ENCODE data around the gene SLC38A8. TPM values are rescaled to one million over a fixed set of nuclear protein-coding genes. Genes with fewer than 3 reads are reported as not detected.

Gene SLC38A8
- not detected for total RNA-seq

GRCh38 chr16:84042308-84042878 lies at the start of gene SLC38A8:
TSS of gene SLC38A8 (minus strand) at chr16:84042795. CDS start at chr16:84042157, 638 bp downstream.
- H3K4me1 ChIP-seq = peaks cover 0 to 7% (median 0%) of the 10 kb centered on the region in 4 donors
- 73 to 77% methylated on average over 6 to 9 of the region's 9 CpGs for WGBS, 2 donors
- H3K36me3 ChIP-seq = peaks cover 0 to 8% (median 0%) of the 10 kb centered on the region in 3 donors
- no peak for DNase-seq (ENCODE audit: low spot score in 2 of 2)
- no peak within 1 kb of the TSS for H3K27ac ChIP-seq
- no peaks in the 10 kb centered on the region for H3K9me3 ChIP-seq
- TF ChIP-seq EP300 (IDR thresholded peaks at IDR 0.05) (no peak), POLR2A (IDR thresholded peaks at IDR 0.05) (no peak), CTCF (IDR thresholded peaks at IDR 0.05) (no peak)
- no peak within 1 kb of the TSS for H3K4me3 ChIP-seq
- peaks cover 0 to 19% of the 10 kb centered on the region in 2 donors for H3K27me3 ChIP-seq

- DNase-seq (ENCODE audit: low spot score in 2 of 2) = no peak
- Histone ChIP-seq H3K36me3 (peaks cover 7 to 97% (median 40%) of the 10 kb centered on the region in 3 donors), H3K27ac (no peak overlapping the region), H3K4me1 (no peaks in the 10 kb centered on the region), H3K4me3 (no peak overlapping the region), H3K27me3 (no peaks in the 10 kb centered on the region), H3K9me3 (no peaks in the 10 kb centered on the region)
- TF ChIP-seq POLR2A (IDR thresholded peaks at IDR 0.05) = no peak
- no peak for TF ChIP-seq EP300 (IDR thresholded peaks at IDR 0.05)
- TF ChIP-seq CTCF (IDR thresholded peaks at IDR 0.05) = no peak
- WGBS, 2 donors = 91 to 92% methylated on average over 10 of the region's 10 CpGs
Observed at GRCh38 chr16:84091460-84091859, 48.9 kb upstream of the SLC38A8 start.

GRCh38 chr16:84090211-84090610 lies 47.6 kb upstream of the SLC38A8 start:
- no peak overlapping the region for H3K27ac ChIP-seq
- TF ChIP-seq POLR2A (IDR thresholded peaks at IDR 0.05) = no peak
- no peak for TF ChIP-seq EP300 (IDR thresholded peaks at IDR 0.05)
- TF ChIP-seq CTCF (IDR thresholded peaks at IDR 0.05) = no peak
- H3K36me3 ChIP-seq = peaks cover 7 to 95% (median 38%) of the 10 kb centered on the region in 3 donors
- peaks cover 0 to 4% (median 0%) of the 10 kb centered on the region in 4 donors for H3K4me1 ChIP-seq
- no peaks in the 10 kb centered on the region for H3K27me3 ChIP-seq
- WGBS, 2 donors = 76 to 80% methylated on average over 9 of the region's 9 CpGs
- H3K9me3 ChIP-seq = no peaks in the 10 kb centered on the region
- DNase-seq (ENCODE audit: low spot score in 2 of 2) = no peak
- no peak overlapping the region for H3K4me3 ChIP-seq

- H3K27ac ChIP-seq = no peak overlapping the region
- H3K27me3 ChIP-seq = no peaks in the 10 kb centered on the region
- H3K9me3 ChIP-seq = no peaks in the 10 kb centered on the region
- no peak for TF ChIP-seq CTCF (IDR thresholded peaks at IDR 0.05)
- no peak for TF ChIP-seq EP300 (IDR thresholded peaks at IDR 0.05)
- no peak for TF ChIP-seq POLR2A (IDR thresholded peaks at IDR 0.05)
- WGBS, 2 donors = 79 to 86% methylated on average over 15 of the region's 15 CpGs
- no peak for DNase-seq (ENCODE audit: low spot score in 2 of 2)
- peaks cover 7 to 93% (median 33%) of the 10 kb centered on the region in 3 donors for H3K36me3 ChIP-seq
- no peak overlapping the region for H3K4me3 ChIP-seq
- peaks cover 0 to 7% (median 0%) of the 10 kb centered on the region in 4 donors for H3K4me1 ChIP-seq
Observed at GRCh38 chr16:84088695-84089395, 46.2 kb upstream of the SLC38A8 start.

- 78 to 80% methylated on average over 11 of the region's 11 CpGs for WGBS, 2 donors
Observed at GRCh38 chr16:84087466-84088151, 45.0 kb upstream of the SLC38A8 start.

More at GRCh38 chr16:84087466-84088151, 45.0 kb upstream of the SLC38A8 start:
- no peak for DNase-seq (ENCODE audit: low spot score in 2 of 2)
- H3K4me1 ChIP-seq = peaks cover 0 to 12% (median 3%) of the 10 kb centered on the region in 4 donors
- H3K27me3 ChIP-seq = no peaks in the 10 kb centered on the region
- no peaks in the 10 kb centered on the region for H3K9me3 ChIP-seq
- TF ChIP-seq CTCF (IDR thresholded peaks at IDR 0.05) = no peak
- TF ChIP-seq POLR2A (IDR thresholded peaks at IDR 0.05) = no peak
- TF ChIP-seq EP300 (IDR thresholded peaks at IDR 0.05) = no peak
- no peak overlapping the region for H3K4me3 ChIP-seq
- H3K36me3 ChIP-seq = peaks cover 7 to 90% (median 33%) of the 10 kb centered on the region in 3 donors
- H3K27ac ChIP-seq = no peak overlapping the region
